GM12878 (cell line): ENCODE results near the gene SLC2A1. TPM values are rescaled to one million over a fixed set of nuclear protein-coding genes. Genes with fewer than 3 reads are reported as not detected.

Source experiments
- ATAC-seq: fragments of 200-7000 bp; cut with Tn5 transposase; 3 replicates; pipeline ENCODE4 v1.9.1; 2020; ENCODE audit warnings: mild to moderate bottlenecking, moderate library complexity
- BruUV-seq: library from RNA; stranded (reverse); fragments of 400-500 nt; replicated peaks from 2 replicates; lab custom pipeline; 2021; lab: Mats Ljungman, UMichigan
- CTCF ChIA-PET: fragments of 300-600 bp; sonication (Branson Sonifier 250); formaldehyde crosslinking; extraction: SDS; loops from one replicate; lab custom pipeline; 2021; ENCODE audit warnings: inconsistent platforms; lab: Yijun Ruan, JAX
- POLR2A ChIA-PET: fragments of 350-600 bp; formaldehyde crosslinking; extraction: SDS; loops from one replicate; lab custom pipeline; 2021; ENCODE audit warnings: inconsistent platforms; lab: Charles Lee
- RAD21 ChIA-PET: fragments of 300-600 bp; sonication (Branson Sonifier 250); formaldehyde crosslinking; loops from one replicate; lab custom pipeline; 2023; ENCODE audit warnings: antibody characterized with exemption; ENCODE audit not compliant: unreplicated experiment; lab: Charles Lee
- SMC1A ChIA-PET: fragments of 300-600 bp; sonication (Branson Sonifier 250); formaldehyde crosslinking; loops from one replicate; lab custom pipeline; 2023; ENCODE audit not compliant: unreplicated experiment, uncharacterized antibody; lab: Charles Lee
- DNase-seq: peaks from one replicate; pipeline ENCODE4 v3.0.0-alpha.2; 2011; ENCODE audit warnings: low read depth, low spot score
- FAIRE-seq: peaks from 3 replicates; lab custom pipeline; 2011; peaks lifted over from hg19 to GRCh38; lab: Jason Lieb, UNC
- H2AFZ ChIP-seq: 2 replicates; pipeline ENCODE4 v1.6.0; 2011; ENCODE audit warnings: low read depth, low read length, control low read depth; ENCODE audit not compliant: control insufficient read depth
- H3K27ac ChIP-seq: 2 replicates; pipeline ENCODE4 v1.5.1; 2011; ENCODE audit warnings: control low read depth; ENCODE audit not compliant: control insufficient read depth, insufficient read depth
- H3K27me3 ChIP-seq, 2 experiments: replicated peaks in 1 of 2; 2 replicates each; pipeline versions ENCODE4 v1.6.0 to v1.6.1; 2011; ENCODE audit warnings: low read length in 1 of 2; ENCODE audit not compliant: control insufficient read depth in 2 of 2, insufficient read depth in 2 of 2
- H3K36me3 ChIP-seq, 2 experiments: 2 replicates each; pipeline ENCODE4 v1.5.1; 2011; ENCODE audit warnings: low read length in 1 of 2; ENCODE audit not compliant: control insufficient read depth in 2 of 2, insufficient read depth in 2 of 2
- H3K4me1 ChIP-seq: 2 replicates; pipeline ENCODE4 v1.6.1; 2011; ENCODE audit warnings: mild to moderate bottlenecking, low read length, moderate library complexity, mixed read lengths; ENCODE audit not compliant: control insufficient read depth, insufficient read depth
- H3K4me2 ChIP-seq: 2 replicates; pipeline ENCODE4 v1.6.0; 2011; ENCODE audit warnings: control low read depth; ENCODE audit not compliant: control insufficient read depth, insufficient read depth
- H3K4me3 ChIP-seq: fragments of 200-600 bp; sonication (generic); 2 replicates; pipeline ENCODE4 v1.5.1; 2016
- H3K79me2 ChIP-seq: 2 replicates; pipeline ENCODE4 v1.6.0; 2011; ENCODE audit warnings: low read length; ENCODE audit not compliant: control insufficient read depth, insufficient read depth
- H3K9ac ChIP-seq: 2 replicates; pipeline ENCODE4 v1.8.0; 2011; ENCODE audit warnings: low read length, control low read depth, mixed read lengths; ENCODE audit not compliant: control insufficient read depth, insufficient read depth
- H3K9me3 ChIP-seq: replicated peaks from 3 replicates; pipeline ENCODE4 v1.5.1; 2011; ENCODE audit warnings: mild to moderate bottlenecking, low read length; ENCODE audit not compliant: control insufficient read depth, insufficient read depth
- H4K20me1 ChIP-seq: 2 replicates; pipeline ENCODE4 v1.6.0; 2011; ENCODE audit not compliant: control insufficient read depth, insufficient read depth
- BCL11A ChIP-seq: IDR thresholded peaks from 2 replicates; pipeline ENCODE4 v1.6.1; 2011; ENCODE audit warnings: low read depth, low read length
- CBFB ChIP-seq: IDR thresholded peaks from 2 replicates; pipeline ENCODE4 v1.6.1; 2016; ENCODE audit warnings: antibody characterized with exemption, low read depth
- CEBPZ ChIP-seq: fragments of 150-350 bp; IDR thresholded peaks from 2 replicates; pipeline ENCODE4 v1.6.1; 2016; ENCODE audit warnings: low read depth, low read length
- FOS ChIP-seq: IDR thresholded peaks from 3 replicates; pipeline ENCODE4 v1.6.1; 2011; ENCODE audit warnings: borderline replicate concordance; ENCODE audit not compliant: insufficient read length; ENCODE audit errors: extremely low read depth
- KLF5 ChIP-seq: fragments of 450-650 bp; IDR thresholded peaks from 2 replicates; pipeline ENCODE4 v1.6.1; 2014; ENCODE audit warnings: mild to moderate bottlenecking; ENCODE audit not compliant: partially characterized antibody
- MEF2B ChIP-seq: fragments of 450-650 bp; IDR thresholded peaks from 2 replicates; pipeline ENCODE4 v1.6.1; 2018; ENCODE audit warnings: mild to moderate bottlenecking, moderate library complexity; ENCODE audit not compliant: partially characterized antibody, poor library complexity, severe bottlenecking
- MTA2 ChIP-seq: fragments of 450-650 bp; IDR thresholded peaks from 2 replicates; pipeline ENCODE4 v1.6.1; 2016; ENCODE audit warnings: low read depth, mild to moderate bottlenecking, moderate library complexity
- POLR2AphosphoS2 ChIP-seq: IDR thresholded peaks from 2 replicates; pipeline ENCODE4 v1.6.1; 2011; ENCODE audit warnings: low read depth, mild to moderate bottlenecking, low read length, improper control_type of control experiment, moderate library complexity
- RFX5 ChIP-seq: IDR thresholded peaks from 2 replicates; pipeline ENCODE4 v1.6.1; 2011; ENCODE audit warnings: low read depth, low read length, improper control_type of control experiment
- SMARCA5 ChIP-seq: fragments of 450-650 bp; IDR thresholded peaks from 2 replicates; pipeline ENCODE4 v1.6.1; 2017; ENCODE audit warnings: mild to moderate bottlenecking
- SUZ12 ChIP-seq: fragments of 200-600 bp; sonication (generic); IDR thresholded peaks from one replicate; pipeline ENCODE4 v1.6.1; 2018; ENCODE audit warnings: antibody characterized with exemption, mild to moderate bottlenecking; ENCODE audit not compliant: unreplicated experiment
- TCF3 ChIP-seq: IDR thresholded peaks from 2 replicates; pipeline ENCODE4 v1.6.1; 2012; ENCODE audit warnings: low read depth, mild to moderate bottlenecking, low read length, borderline replicate concordance; ENCODE audit not compliant: insufficient read depth
- USF1 ChIP-seq: IDR thresholded peaks from 2 replicates; pipeline ENCODE4 v1.6.1; 2011; ENCODE audit warnings: borderline replicate concordance, low read depth, mild to moderate bottlenecking, moderate library complexity, mixed read lengths, low read length; ENCODE audit not compliant: insufficient read depth; ENCODE audit errors: extremely low read length
- WRNIP1 ChIP-seq: IDR thresholded peaks from 2 replicates; pipeline ENCODE4 v1.6.1; 2011; ENCODE audit warnings: low read depth, low read length, improper control_type of control experiment, borderline replicate concordance
- ZNF274 ChIP-seq: IDR thresholded peaks from one replicate; pipeline ENCODE4 v1.8.0; 2011; ENCODE audit not compliant: insufficient read length, insufficient read depth
- ZZZ3 ChIP-seq: IDR thresholded peaks from 2 replicates; pipeline ENCODE4 v1.6.1; 2011; ENCODE audit warnings: low read depth; ENCODE audit not compliant: control insufficient read depth, insufficient read length
- in situ Hi-C: fragments of 300-500 bp; cut with MboI; formaldehyde crosslinking; loops from 9 replicates; pipeline ENCODE4 v1.14.3; 2018; ENCODE audit warnings: mixed read lengths
- intact Hi-C: fragments of 100-400 bp; cut with micrococcal nuclease; formaldehyde crosslinking; loops from one replicate; pipeline ENCODE4 v1.14.2; 2022; ENCODE audit not compliant: unreplicated experiment
- polyA plus RNA-seq, 11 experiments: library from polyadenylated mRNA; depleted of rRNA in 4 of 11; unstranded in 6 of 11; stranded (reverse) in 5 of 11; fragments of >200 nt; fragmentation: Nextera tagmentation in 4 of 11; fragmentation: Illumina TruSeq in 1 of 11; extraction: Ambion mirVana in 4 of 11; extraction: Trizol in 1 of 11; gene quantifications; 1 replicate in 1 of 11; 2 replicates in 10 of 11; pipeline versions ENCODE4 v1.2.1 to v1.2.3, GENCODE V29; 2011 to 2016; ENCODE audit warnings: inconsistent platforms in 2 of 11, missing spikeins in 2 of 11, low read depth in 1 of 11
- total RNA-seq, 4 experiments: library from RNA; depleted of rRNA in 3 of 4; stranded (reverse); fragments of >200 nt in 3 of 4; fragmentation: Illumina TruSeq in 1 of 4; extraction: Trizol in 1 of 4; gene quantifications; 2 replicates each; pipeline versions ENCODE4 v1.2.1 to v1.2.3, GENCODE V29; 2013 to 2021

The SLC2A1 gene
- total and polyA plus RNA-seq, 10 of the 15 experiments (the other 5 are each of a cell fraction or from before 2014, with no cell fraction given) = 5.7 to 66.0 (median 44.2) TPM

GRCh38 chr1:43002116-43002515 lies 43.4 kb upstream of the SLC2A1 start (continued):
- TF ChIP-seq WRNIP1 (no peak), CBFB (no peak)

GRCh38 chr1:43001434-43001833 lies 42.8 kb upstream of the SLC2A1 start:
- ChIA-PET CTCF (interaction anchor here (0.6 to 1.2 kb wide), 2 partner anchors 72 to 1588 kb away, joined by 3 read pairs; no protein-coding TSS in a partner anchor), RAD21 (no interaction called here), POLR2A (no interaction called here), SMC1A (no interaction called here)
- Histone ChIP-seq H3K27ac (no peak overlapping the region), H3K4me3 (no peak overlapping the region), H3K27me3 (no peaks in the 10 kb centered on the region), H4K20me1 (no peaks in the 10 kb centered on the region), H3K4me2 (no peak overlapping the region), H3K36me3 (no peaks in the 10 kb centered on the region), H3K79me2 (no peaks in the 10 kb centered on the region), H3K9me3 (no peaks in the 10 kb centered on the region; the same call in 2 of the 3 replicates), H2AFZ (no peak overlapping the region), H3K9ac (no peak overlapping the region), H3K4me1 (no peaks in the 10 kb centered on the region)
- no peak for DNase-seq
- in situ Hi-C loops = no loop called here
- BruUV-seq = no TSS peak
- ATAC-seq = no peak
- intact Hi-C loops = no loop called here
- TF ChIP-seq WRNIP1 (no peak), KLF5 (no peak), FOS (no peak), SMARCA5 (no peak), RFX5 (no peak), ZNF274 (no peak), ZZZ3 (no peak), POLR2AphosphoS2 (no peak), CEBPZ (no peak), TCF3 (no peak), MTA2 (no peak), USF1 (no peak), BCL11A (no peak), MEF2B (no peak), SUZ12 (no peak)
- FAIRE-seq = no peak
